ENCODE measurements around the gene MPND.
A peak's percentile ranks its signal among the peaks of the same experiment; 100 is the strongest.

Gene MPND, protein sequence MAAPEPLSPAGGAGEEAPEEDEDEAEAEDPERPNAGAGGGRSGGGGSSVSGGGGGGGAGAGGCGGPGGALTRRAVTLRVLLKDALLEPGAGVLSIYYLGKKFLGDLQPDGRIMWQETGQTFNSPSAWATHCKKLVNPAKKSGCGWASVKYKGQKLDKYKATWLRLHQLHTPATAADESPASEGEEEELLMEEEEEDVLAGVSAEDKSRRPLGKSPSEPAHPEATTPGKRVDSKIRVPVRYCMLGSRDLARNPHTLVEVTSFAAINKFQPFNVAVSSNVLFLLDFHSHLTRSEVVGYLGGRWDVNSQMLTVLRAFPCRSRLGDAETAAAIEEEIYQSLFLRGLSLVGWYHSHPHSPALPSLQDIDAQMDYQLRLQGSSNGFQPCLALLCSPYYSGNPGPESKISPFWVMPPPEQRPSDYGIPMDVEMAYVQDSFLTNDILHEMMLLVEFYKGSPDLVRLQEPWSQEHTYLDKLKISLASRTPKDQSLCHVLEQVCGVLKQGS

DNA sequence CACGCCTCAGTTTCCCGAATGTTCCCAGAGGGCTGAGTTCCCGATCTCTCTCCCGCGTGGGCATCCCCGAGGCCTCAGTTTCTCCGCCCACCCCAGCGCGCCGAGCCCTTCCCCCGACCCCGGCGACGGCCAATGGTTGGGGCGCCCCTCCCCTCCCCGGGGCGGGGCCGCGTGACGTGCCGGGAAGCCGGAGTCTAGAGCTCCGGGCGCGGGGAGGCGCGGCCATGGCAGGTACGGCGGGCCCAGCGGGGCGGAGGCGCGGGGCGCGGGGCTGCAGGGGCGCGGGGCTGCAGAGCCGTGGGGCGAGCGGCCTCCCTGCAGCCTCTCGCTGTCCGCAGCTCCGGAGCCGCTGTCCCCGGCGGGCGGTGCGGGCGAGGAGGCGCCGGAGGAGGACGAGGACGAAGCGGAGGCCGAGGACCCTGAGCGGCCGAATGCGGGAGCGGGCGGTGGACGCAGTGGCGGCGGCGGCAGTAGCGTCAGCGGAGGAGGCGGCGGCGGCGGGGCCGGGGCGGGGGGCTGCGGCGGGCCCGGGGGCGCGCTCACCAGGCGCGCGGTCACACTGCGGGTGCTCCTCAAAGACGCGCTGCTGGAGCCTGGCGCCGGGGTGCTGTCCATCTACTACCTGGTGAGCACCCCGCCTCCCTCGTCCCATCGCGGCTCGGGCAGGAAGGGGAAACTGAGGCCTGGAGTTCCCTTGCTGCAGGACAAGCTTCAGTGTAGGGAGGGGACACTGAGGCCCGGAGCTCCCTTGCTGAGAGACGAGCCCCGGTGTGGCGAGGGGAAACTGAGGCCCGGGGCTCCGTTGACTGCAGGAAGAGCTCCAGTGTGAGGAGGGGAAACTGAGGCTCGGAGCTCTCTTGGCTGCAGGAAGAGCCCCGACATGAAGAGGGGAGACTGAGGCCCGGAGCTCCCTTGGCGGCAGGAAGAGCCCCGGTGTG is at the start of gene MPND:
MPND (plus strand) TSS at position 193 of the 938 bp plus-strand sequence; CDS start at position 225, 32 bp downstream.
- peak; percentile 85 for DNase-seq

DNA sequence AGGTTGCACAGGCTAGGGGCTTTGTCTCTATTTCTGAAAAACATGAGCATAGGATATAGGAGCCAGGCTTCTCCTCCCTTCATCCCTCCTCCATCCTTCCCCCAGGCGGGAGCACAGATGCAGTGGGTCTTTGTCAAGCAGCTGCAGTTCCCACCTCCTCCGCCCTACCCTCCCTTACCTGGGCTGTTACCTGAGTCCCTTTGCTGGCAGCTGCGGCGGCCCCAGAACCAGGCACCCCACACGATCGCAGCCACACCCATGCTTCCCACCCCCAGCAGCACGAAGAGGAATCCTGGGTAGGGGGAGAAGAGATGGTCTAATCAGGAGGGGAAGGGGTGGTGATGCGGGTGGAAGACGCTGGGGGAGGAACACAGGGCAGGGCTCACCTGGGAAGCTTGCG is 49.0 kb upstream of the MPND start:
- DNase-seq: no peak

DNA sequence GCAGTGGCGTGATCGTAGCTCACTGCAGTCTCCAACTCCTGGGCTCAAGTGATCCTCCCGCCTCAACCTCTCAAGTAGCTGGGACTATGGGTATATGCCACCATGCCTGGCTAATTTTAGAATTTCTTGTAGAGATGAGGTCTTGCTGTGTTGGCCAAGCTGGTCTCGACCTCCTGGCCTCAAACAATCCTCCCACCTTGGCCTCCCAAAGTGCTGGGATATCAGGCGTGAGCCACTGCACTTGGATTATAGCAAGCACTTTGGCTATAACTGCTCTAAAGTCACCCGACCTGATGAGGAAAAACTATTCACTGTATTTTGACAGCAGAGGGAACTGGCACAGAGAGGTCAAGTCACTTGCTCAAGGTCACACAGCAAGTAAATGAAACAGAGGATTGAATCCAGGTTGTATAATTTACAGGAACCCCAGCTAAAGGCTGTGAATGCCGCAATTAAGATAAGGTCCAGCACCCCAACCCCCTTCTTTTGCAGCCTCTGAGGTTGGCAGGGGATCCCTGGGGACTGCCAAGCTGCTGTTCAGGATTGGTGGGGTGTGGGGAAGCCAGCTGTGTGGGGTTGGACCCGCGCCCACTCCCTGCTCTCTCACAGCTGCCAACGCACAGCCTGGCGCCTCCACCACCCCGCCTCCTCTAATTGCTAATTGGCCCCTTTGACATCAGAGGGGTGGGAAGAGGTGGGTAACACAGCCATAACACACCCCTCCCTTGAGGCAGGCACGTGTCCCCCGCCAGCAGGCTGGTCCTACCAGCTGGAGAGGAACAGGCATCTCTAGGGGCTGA is 47.2 kb upstream of the MPND start:
- no peak for DNase-seq

DNA sequence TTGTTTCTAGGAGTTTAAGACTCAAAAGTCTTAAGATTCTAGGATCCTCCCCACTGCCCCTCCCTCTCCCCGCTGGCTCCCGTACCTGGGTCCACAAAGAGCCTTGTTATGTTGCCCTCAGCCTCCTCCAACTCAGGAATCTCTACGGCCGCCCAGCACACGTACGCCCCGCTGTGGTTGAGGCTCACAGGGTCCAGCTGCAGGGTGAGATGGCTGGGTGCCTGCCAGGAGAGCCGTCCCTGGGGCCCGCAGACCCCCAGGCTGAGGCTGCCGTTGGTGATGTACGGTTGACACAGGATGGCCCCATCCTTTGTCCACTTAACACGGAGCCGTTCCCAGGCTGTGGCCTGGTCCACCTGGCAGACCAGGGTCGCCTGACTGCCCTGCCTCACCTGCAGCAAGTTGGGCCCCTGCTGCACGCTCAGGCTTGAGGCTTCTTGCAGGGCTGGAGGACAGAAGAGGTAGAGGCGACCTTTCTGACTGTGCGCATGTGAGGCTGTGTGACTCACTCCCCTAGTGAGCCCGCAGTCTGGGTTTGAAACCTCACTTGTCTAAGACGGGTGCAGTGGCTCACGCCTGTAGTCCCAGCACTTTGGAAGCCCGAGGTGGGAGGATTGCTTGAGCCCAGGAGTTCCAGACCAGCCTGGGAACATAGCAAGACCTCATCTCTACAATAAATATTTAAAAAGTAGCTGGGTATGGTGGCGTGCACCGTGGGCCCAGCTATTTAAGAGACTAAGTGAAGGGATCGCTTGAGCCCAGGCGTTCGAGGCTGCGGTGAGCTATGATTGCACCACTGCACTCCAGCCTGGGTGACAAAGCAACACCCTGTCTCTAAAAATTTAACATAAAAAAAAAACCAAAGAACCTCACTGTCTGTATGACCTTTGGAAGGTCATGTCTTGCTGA is 45.2 kb upstream of the MPND start:
- DNase-seq: no peak

GRCh38 chr19:4298810-4299550 is 44.4 kb upstream of the MPND start:
- no peak for DNase-seq

DNA sequence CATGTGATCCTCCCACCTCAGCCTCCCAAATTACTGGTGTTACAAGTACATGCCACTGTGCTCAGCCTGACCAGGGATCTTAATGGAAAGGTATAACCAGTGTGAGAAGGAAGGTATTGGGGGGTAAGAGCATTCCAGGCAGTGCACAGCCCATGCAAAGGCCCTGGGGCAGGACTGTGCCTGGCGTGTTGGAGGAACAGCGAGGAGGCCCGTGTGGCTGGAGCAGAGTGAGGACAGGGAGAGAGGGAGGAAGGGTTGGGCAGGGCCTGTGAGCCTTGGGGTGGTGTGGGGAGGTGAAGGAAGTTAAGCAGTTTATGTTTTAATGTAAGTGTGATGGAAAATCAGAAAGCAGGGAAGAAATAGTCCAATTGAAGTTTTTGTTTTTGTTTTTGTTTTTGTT is 42.8 kb upstream of the MPND start:
- no peak for DNase-seq

DNA sequence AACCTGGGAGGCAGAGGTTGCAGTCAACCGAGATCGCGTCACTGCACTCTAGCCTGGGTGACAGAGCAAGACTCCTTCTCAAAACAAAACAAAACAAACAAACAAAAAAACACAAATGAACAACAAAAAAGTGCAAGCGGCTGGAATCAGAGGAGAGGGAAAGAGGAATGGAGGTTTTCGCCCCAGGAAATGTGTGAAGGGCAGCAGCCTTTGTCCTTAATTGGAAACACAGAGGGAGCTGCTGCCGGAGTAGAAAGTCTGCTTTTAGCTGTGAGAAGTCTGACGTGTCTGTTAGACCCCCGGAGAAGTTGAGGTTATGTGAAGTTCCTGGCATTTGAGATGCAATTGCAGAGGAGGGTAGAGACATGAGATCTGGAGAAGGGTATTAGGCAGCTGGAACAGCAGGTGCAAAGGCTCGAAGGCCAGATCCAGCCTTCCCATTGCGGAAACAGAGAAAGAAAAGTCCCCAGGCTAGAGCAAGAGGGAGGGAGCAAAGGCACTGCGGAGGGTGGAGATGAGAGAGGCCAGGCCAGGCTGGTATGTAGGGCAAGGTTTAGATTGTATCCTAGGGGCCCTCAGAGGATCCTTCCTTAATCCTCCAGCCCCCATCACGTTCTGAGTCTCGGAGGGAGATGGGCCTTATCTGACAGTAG is 41.6 kb upstream of the MPND start:
- DNase-seq: no peak

GRCh38 chr19:4302243-4302640 is 41.1 kb upstream of the MPND start, which contains the start of gene TMIGD2:
Gene TMIGD2 (minus strand): TSS chr19:4302389. CDS start chr19:4302385, 4 bp downstream.
- no peak for DNase-seq

DNA sequence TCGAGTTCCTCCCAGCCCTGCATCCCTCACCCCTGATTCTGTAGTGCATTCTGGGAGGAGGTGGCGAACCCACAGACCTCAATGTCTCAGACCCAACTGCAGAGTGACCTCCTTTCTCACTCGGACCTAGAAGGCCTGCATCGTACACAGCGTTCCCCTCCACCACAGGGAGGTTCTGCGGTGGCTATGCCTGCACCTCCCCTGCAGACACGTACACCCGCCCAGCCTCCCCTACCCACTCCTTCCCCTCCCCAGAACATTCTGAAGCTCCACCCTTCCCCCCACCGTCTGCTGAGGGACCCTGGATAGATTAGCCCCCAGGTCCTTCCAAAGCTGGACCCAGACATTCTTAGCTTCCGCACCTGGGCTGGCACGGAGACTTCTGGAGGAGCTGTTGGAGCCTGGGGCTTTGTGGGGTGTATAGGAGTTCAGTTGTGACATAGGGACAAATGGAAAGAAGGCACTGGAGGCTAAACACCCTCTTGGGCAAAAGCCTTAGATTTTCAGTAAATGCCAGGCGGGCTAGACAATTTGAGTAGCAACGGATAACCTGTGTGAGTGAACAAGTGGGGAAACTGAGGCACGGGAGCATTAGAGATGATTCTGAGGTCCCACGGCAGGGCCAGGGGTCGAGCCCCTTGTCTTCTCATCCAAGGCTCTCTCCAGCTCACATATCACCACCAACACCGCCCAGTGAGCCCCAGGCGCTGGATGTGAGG is 39.4 kb upstream of the MPND start:
- no peak for DNase-seq

DNA sequence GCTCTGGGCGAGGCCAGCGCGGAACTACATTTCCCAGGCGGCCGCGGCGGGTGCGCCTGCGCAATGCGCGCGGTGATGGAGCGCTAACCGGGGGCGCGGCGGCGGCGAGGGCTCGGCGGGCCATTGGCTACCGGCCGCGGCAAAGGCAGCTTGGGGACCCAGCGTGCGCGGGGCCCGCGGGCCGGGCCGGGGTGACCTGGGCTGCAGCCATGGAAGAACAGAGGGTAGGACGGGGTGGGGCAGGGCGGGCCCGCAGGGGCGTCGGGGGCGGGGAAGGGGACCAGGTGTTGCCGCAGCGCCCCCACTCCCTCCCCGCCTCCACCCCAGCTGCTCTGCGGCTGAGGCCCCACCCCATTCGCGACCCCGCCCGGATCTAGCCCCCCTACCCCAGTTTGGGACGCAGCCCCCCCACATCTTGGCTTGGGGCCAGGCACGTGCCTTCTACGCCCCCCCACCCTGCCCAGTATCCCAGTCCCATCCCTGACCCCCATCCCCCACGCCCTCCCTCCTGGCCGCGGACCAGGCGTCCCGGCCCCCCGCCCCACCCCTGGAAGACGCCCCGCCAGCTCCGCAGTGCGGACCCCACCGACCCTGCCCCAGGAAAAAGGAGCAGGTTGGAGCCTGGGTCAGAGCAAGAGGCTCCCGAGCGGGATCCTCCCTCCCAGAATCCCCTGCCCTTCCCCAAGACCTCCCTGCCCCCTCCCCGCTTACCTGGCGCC is 38.7 kb upstream of the MPND start, which contains the start of gene FSD1:
FSD1 (plus strand) TSS at position 61 of the 719 bp plus-strand sequence; CDS start at position 210, 149 bp downstream.
- DNase-seq: peak; percentile 70

DNA sequence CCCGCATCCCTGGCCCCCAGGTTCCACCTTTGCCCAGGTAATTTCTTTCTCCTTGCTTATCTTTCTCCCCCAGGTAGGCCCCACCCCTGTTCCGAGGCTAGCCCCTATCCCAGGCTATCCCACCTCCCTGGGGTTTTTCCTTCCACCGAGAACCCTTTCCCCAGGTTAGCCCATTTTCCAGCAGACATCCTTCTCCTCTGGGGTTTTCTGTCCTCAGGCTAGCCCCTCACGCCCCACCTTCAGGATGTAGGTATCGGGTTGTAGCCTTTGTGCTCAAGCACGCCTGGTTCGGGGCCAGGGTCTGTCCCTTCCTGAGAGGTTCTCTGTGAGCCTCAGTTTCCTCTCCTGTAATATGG is 38.1 kb upstream of the MPND start:
- DNase-seq: no peak

DNA sequence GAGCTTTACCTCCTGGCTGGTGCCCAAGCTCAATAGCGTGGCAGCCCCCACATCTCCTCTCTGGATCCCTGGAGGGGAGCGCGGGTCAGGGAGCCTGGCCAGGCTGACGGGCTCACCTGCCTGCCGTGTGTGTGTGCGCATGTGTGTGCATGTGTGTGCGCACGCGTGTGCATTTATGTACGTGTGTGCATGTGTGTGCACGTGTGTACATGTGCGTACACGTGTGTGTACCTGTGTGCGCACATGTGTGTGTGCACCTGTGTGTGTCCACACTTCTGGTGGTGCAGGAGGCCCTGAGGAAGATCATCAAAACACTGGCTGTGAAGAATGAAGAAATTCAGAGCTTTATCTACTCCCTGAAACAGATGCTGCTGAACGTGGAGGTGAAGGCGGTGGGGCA is 37.7 kb upstream of the MPND start:
- DNase-seq: no peak

- DNase-seq: no peak
These were observed 32.9 kb upstream of the MPND start for GRCh38 chr19:4310247-4311121.

GRCh38 chr19:4313847-4314490 is 29.4 kb upstream of the MPND start:
- DNase-seq: no peak

- DNase-seq: no peak
These were observed 26.4 kb upstream of the MPND start for GRCh38 chr19:4316956-4317355.

GRCh38 chr19:4318460-4318859 is 24.9 kb upstream of the MPND start:
- no peak for DNase-seq

DNA sequence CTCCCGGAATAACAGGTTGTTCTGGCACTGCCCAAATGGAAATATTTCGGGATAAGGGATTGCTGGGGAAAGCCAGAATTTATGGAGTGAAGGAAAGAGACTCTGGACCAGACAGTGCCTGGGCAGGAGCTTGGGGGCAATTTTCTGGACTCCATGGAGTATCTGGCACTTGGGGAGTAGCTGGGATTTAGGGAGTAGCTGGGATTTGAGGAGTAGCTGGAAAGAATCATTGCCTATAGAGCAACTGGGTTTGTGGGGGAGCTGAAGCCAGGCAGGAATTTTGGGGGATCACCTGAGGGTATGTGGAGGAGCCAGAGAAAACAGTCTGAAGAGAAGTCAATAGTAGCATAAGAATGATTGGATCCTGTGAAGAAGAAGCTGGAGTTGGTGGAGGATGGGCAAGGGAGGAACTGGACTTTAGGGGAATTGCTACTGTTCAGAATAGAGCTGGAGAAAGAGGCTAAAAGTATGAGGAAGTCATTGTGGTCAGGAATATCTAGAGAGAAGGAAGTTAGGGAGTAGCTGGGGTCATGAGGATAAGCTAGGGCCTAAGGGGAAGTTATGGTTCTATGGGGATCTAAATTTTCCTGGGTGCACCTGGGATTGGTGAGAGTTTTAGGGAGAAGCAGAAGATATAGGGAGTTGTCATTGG is 24.2 kb upstream of the MPND start:
- no peak for DNase-seq
